ENCODE data around the gene CPNE2.

CPNE2 gene

DNA sequence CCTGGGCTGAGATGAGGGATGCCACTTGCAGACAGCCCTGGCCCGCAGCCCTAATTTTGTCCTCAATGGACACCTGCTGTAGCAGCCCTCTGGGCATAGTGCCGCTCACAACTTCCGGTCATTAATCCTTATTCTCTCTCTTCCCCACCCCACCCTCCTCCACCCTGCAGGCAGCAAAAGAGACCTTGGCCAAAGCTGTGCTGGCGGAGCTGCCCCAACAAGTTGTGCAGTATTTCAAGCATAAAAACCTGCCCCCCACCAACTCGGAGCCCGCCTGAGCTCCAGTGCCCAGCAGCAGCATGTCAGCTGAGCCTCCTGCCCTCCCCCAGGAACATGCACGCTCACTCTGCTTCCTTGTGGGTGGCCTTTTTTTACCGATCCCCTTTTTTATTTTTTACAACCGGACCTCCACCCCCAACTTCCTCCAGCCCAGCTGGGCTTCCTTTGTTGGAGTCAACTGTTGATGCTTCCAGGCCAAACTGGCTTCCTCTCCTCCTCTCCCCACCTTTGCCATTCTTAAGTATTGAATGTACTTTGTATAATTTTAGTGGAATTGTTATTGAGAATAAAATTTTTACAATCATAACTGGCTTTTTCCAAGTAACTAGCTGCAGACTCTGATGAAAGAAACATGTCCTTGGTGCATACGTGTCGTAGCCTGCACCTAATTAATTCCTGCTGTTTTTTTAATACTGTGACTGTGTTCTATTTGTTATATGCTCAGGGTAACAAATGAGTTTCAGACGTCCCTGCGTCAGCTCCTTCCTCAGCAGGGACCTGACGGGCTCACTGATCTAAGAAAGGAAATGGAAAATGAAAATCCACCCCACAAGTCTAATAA, 55.2 kb downstream of the CPNE2 start:
- no peak for DNase-seq

DNA sequence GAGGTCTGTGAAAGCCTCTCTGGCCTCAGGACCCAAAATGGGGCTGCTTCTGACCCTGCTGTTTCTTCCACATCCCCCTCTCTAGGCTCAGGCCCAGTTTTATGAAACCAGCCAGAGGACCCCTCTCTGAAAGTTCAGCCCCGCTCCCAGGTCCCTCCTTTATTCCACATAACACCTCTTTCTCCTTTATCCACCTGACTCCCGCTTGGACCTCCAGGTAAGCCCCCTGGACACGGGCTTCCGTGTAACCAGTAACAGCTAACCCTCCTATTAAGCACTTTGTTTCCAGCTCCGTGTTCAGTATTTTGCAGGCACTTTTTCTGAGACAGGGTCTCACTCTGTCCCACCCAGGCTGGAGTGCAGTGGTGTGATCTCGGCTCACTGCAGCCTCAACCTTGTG, 56.1 kb downstream of the CPNE2 start:
- no peak for DNase-seq

DNA sequence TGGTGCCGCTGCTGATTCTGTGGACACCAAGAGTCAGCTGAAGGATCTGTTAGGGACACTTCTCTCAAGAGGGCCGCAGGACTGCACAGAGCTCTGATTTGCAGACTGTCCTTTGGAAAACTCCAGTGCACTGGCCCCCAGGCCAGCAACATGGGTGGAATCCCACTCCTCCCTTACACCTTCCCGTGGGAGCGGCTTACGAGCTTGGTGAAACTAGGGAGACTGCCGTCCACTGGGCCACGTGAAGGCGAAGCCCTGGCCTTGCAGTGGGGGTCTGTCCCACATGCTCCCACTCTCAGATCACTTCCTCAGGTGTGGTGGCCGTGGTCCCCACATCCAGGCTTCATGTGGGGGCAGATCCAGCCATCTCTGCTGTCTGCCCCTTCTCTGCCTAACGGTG, 57.0 kb downstream of the CPNE2 start:
- no peak for DNase-seq

DNA sequence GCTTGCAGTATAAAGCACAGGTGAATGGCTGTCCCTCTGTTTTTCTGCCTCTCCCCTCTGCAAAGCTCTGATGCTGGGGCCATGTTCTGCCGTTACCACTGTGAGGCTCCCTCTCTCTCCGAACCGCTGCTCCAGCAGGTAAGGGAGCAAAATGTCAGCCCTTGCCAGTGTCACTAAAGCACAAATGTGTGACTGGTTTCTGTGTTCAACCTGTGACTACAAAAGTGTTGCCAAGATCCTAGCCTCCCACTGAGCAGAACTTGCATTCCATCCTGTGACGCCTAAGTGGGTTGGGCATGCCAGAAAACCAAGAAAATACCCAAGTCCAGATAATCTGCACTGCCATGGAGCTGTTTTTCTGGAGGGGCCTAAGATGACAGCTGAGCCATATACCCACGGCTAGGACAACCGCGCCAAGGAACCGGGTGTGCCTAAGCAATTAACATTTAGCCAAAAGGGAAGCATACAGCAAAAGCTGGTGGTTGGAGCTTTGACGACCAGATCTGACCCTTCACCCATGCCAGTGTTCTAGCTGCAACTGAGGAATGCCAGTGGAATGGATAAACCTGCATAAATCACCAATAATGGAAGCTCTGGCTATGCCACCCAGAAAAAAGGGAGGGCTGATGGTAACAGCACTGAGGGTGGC, 58.4 kb downstream of the CPNE2 start:
- DNase-seq, result no peak

DNA sequence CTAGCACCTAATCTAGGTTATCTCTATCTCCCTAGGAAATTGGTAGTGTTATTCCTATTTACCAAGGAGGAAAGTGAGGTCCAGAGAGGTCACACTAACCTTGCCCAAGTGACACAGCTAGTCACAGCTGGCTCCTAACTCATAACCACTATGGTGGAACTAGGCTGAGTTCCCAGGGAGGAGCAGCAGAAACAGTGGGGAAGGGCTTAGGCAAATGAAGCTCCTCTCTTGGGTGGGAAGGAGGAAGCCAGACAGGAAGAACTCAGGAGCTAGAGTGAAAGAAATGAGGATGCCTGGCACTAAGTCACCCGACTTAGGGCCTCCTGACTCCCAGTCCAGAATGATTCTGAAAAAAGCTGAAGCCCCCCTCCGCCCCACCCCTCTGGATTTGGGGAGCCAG, 59.0 kb downstream of the CPNE2 start:
- no peak for DNase-seq

DNA sequence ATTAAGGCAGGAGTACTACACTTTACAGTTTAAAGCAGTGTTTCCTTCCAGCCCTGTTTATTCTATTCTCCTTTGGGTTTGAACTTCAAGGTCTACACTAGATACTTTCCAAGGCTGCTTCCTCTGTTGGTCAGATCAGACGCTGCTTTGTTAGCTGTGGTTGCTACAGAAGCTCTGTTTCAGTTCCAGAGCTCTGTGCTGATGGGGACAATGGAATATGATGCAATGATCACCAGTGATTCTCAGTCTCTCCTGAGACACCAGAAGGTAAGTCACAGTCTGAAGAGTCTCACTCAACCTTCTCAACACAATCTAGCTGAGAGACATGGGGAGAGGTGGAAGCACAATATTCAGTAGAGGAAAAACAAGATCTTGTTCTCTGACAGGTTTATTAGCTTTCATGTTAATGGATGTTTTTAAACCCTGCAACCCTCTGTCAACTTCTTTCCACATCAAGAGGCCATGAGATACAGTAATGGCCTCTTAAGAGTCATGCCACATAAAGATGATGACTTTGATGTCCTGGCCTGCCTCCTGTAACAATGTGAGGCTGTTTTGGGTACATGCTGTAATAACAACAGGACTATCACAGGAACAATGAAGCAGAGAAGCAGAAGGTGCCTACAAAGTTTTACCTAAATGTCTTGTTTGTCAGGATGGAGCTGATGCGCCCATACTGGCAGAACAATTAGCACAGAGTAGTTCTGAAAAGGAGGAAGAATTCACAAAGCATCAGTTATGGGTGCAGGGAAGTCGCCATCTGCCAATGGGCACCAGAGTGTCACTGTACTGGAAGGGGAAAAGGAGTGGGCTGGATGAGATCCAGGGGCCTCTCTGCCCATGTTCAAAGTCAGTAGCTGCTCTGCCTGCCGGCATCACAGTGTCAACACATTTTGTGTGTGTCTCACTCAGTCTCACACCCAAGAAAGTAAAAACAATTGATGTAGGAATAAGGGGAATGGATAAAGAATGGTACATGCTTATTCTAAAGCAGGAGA, 60.0 kb downstream of the CPNE2 start:
- DNase-seq, result no peak

DNA sequence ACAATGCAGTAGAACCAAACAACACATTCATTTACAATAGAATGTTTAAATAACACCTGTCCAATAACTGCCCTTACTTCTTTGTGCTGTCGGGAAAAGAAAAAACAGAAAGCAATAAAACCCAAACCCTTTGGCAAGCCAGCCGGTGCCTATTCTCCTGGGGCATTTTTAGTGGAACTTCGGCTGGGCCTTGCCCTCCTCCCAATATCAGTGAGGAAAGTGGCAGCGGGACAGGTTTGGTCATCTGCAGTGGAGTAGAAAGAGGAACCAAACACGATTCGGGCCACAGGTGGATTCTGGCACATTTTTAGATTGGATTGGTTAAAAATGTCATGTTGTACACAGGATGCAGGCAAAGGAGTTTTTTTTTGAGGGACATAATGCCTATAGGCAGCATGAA, 61.5 kb downstream of the CPNE2 start:
- DNase-seq, result no peak

DNA sequence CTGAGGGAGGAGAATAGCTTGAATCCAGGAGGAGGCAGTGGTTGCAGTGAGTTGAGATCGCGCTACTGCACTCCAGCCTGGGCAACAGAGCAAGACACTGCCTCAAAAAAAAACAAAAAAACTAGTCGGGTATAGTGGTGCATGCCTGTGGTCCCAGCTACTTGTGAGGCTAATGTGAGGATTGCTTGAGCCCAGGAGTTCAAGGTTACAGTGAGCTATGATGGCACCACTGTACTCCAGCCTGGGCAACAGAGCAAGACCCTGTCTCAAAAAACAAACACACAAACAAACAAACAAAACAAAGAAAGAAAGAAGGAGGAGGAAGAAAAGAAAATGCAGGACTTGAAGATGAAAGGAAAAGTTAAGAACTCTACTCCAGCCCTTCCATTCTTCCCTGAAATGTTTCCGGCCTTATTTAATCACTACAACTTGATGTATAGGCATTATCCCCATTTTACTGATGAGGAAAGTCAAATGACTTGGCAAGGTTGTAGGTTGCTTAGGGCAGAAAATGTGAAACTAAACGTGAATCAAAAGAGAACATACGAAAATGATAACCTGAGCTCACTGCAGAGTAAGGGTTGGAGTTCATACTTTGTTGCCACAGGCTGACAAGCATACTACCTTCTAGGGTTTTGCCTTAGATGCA, 63.4 kb downstream of the CPNE2 start:
- DNase-seq, result no peak

DNA sequence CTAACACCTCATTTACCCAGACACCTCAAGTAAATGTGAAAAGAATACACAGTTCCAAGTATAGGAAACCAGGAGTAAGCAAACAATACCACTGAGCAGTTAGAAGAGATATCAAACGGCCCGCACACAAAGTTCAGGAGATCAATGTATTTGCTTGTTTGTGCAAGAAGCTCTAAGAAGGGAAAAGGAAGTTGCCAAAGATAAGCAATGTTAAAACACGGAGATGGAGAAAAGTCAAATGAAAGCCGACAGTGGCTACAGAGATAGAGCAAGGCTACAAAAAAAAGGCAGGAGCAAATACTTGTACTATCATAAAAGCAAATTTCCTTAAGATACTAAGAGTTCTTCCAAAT, 63.9 kb downstream of the CPNE2 start:
- DNase-seq, result no peak

DNA sequence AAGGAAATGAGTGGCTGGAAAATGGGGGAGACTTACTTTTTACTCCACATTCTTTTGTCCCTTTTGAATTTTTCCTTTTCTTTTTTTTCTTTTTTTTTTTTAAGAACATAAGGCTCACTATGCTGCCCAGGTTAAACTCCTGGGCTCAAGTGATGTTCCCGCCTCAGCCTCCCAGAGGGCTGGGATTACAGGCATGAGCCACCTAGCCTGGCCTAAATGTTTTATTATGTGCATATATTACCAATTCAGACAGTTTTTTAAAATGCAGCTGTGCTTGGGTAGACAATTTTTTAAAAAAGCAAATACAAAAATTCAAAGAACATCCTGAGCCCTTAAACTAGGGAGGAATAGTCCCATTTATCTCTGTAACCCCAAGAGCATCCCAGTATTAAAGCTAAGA, 65.2 kb downstream of the CPNE2 start:
- DNase-seq, result no peak

DNA sequence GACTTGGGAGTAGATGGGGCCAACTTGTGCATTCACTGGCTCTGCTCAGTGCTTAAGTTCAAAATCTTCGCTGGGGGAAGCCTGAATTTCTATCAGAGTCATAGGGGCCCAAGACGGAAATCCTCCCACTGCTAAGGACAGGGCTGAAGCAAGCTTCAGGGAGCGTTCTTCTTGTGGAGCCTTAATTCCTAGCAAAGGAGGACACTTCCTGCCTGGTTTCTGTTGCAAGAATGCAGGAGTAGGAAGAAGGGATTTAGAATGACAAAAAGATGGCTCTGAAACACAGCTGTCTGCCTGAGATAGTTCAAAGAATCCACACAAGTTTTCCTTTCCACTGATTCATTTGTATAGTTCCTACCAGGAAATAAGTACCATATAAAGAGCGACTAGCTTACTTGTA, 67.1 kb downstream of the CPNE2 start:
- no peak for DNase-seq

DNA sequence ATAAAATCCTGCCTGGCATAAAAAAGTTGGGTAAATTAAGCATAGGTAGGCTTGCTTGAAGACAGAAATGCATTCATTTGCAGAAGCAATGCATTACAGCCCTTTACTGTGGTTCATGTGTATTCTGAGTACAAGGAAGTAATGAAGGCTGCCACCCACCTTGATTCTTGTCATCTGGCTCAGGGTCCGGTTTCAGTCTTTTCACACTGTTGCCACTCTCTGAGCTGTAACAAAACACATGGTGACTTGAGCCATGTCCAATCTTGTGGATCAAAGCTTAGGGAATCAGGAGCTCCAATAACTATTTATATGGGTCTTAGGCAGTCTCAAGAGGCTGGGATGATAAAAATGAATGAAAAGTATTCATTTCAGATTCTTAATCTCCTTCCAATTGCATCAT, 71.5 kb downstream of the CPNE2 start:
- no peak for DNase-seq

DNA sequence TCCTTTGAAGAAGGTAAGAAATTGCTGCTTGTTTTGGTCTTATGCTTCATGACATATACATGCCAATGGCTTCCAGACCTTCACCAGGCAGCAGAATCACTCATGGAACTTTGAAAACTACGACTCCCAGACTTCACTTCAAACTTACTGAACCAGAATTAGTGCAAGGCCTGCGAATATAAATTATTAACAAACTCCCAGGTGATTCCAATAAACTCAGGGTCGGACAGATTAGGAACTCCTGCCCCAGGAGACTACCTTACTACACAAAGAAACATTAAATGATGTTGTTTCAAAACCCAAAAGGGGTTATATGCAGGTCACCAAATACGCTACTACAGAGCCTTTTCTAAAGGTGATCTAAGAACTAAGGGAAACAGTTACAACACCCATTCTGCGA, 73.1 kb downstream of the CPNE2 start:
- no peak for DNase-seq

DNA sequence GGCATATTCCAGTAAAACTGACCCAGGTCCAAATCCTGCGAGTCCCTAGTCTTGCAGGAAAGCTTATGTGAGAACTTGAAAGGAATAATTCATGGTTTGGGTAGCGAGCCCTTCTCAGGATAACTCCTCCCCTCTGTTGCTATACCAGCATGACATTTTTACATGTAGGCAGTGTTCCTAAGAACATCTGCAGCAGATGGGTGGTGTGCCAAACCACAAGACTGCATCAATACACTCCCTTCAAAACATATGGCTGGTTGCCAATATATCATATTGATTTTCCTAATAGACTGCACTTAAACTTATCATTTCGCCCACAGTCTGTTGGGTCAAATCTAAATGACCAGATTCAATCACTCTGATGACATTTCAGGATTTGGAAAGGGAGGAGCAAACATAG, 73.6 kb downstream of the CPNE2 start:
- no peak for DNase-seq

DNA sequence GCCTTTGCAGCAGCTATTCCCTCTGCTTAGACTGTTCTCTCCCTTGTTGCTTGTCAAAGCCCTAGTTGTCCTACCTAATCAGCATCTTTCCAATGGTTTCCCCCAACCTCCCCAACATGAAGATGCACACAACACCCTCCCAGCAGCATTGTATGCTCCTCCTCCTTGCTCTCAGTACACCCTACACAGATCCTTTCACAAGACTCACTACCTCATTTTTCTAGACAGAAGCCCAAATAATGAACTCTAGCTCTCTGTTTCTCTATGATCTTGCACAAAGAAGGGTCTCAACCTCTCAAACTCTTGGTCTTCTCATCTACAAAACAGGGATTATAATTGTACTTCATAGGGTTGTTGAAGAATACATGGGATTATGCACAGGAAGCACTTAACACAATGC, 74.1 kb downstream of the CPNE2 start:
- DNase-seq, result no peak

DNA sequence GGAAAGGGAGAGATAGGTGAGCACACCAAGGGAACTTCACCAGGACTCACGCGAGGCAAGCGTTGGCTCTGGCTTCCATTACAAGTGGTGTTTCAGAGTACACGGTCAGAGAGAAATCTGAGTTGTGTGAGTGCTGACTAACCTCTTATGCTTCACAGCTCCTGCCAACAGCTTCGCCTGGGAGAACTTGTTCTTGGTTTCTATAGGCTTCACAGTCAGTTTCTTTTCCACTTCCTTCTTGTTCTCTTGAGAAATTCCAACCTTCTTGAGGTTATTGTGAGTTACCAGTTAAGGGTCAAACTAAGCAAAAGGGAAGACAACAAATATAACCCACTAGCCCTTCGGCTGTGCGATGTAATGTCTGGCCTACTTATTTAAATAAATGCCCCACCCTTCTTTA, 74.6 kb downstream of the CPNE2 start:
- no peak for DNase-seq

DNA sequence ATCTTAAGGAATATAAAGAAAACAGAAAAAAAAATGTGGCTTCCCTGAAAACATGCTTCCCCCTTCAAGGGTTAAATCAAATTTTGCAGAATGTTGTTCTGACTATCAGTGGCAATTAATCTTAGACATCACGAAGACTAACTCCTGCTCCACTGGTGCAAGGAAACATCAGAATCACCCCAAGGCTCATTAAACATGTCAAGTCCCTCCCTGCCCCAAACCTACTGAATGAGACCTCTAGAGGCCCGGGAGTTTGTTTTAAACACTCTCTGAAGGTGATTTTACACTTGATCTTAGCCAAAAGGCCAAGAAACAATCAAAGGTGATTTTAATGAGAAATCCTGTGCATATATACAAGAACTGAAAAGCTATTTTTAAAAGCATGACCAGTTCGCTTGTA, 75.2 kb downstream of the CPNE2 start:
- no peak for DNase-seq

DNA sequence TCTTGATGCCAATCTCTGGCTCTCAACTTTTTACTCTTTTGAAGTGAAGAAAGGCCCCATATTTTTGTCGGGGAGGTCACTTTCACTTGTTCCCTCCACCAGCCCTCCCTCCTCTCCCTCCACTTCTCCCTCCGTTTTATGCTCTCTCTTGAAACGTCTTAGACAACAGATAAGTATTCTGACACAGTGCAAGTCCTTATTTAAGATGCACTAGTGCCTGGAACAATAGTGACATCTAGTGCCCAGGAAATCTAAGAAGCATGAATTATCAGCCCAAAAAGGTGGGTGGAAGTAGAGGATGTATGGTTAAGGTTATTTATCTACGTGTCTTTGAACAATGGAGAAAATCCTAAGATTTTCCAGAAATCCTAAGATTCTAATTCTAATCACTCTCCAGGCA, 75.6 kb downstream of the CPNE2 start:
- DNase-seq, result no peak

DNA sequence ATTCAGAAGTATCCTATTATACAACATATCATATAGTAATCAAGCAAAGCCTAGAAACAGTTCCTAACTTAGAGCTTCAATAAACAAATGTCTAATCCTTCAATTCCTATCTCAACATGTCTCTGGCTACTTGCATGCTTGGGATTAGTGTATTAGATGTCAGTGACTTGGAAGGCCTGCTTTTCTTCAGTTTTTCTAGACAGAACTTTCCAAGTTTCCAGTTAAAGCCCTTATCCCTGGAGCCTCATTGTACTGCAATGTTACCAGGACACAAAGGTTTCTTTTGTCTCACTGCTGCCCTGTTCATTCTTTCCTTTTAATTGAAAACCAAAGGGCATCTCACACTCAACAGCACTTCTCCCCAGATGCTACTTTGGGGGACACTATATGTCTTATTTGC, 76.9 kb downstream of the CPNE2 start:
- no peak for DNase-seq

DNA sequence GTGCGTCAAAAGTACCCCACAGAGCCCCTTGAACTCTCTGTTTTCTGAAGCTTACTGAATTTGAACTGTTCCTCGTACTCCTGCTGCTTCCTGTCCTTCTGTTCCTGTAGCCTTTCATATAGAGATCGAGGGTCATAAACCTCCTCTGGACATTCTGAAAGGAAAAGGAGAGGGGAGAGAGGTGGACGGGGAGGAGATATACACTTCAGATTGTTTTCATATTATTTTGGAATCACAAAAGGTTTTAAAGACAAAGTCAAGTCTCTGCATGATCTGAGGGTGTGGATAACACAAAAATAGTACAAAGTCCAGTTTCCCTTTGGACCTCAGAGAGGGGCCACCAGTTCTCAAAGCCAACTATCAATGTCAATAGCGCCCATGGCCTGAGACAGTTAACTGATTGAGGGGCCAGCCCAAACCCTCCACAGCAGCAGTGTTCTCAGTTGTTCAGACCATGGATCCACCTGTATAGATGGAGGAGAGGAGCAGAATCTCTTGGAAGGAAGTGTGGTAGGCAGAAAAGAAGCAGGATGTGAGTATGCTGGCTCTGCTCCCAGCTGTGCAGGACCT, 80.4 kb downstream of the CPNE2 start:
- DNase-seq, result no peak

DNA sequence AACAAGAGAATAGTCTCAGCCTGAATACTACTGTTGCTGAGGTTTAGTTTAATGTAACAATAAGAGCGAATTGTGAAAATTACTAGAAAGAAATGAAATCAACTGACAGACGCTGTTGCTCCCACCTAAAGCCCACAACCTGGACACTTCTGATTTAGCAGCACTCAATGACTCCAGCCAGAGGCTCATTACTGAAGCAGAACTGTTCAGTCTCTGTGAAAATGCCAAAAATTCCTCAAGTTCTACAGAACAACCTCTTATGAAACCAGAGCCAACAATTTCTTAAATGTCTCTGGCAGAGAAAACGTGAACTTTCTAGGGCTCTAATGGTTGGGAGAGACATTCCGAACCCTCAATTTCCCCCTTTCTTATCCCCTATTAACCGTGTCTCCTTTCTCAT, 83.5 kb downstream of the CPNE2 start:
- no peak for DNase-seq

DNA sequence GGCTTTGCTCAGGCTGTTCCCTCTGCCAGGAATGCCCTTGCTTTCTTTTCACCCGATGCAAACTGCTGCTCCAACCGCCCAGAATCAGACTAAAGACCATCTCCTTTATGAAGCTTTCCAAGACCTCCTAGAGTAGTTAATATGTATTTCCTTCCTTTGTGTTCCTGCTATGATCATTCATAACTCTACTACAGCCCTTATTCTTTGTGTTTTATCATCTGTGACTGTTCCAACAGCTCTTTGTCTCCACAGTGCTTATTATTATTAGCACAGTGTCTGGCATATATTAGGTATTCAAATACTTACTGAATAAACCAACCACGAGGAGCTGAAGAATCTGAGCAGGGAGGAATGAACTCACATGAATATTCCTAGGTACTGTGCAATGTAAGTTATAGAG, 85.8 kb downstream of the CPNE2 start:
- no peak for DNase-seq

DNA sequence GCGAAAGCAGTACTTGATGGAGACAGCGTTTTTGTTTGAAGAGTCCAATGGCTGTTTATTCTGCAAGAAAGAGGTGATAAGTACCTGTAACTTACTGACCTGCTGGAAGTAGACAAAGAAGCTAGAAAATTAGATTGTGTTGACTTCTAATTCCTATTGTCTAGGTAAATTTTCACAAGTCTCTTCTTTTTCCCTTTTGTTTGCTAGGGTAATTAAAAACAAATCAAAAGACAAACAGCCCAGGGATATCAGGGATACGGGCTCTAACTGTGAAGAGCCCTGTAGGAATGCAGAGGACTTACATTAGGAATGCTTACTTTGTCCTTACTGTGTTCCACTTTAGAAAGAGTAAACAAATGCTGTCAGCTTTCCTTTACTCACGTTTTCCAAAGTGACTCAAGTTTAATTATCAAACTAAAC, 86.4 kb downstream of the CPNE2 start:
- DNase-seq, result no peak

All from GOT3 (cell line).